KMS-11 (cell line): ENCODE data around the gene PGM2L1.

ENCODE experiments used
- H2AFZ ChIP-seq: fragments of 200-600 bp; sonication (generic); 2 replicates; pipeline ENCODE4 v1.6.1; 2016; ENCODE audit warnings: antibody characterized with exemption, mixed run types, low read depth
- H3K27ac ChIP-seq: fragments of 200-600 bp; sonication (generic); 2 replicates; pipeline ENCODE4 v1.6.1; 2016; ENCODE audit warnings: mild to moderate bottlenecking, mixed run types
- H3K27me3 ChIP-seq: fragments of 200-600 bp; sonication (generic); 2 replicates; pipeline ENCODE4 v1.6.1; 2017; ENCODE audit warnings: mild to moderate bottlenecking, low read depth, mixed run types, moderate library complexity; ENCODE audit not compliant: insufficient read depth
- H3K36me3 ChIP-seq: fragments of 200-600 bp; sonication (generic); 2 replicates; pipeline ENCODE4 v1.6.1; 2017; ENCODE audit warnings: mild to moderate bottlenecking, mixed run types; ENCODE audit not compliant: insufficient read depth
- H3K4me1 ChIP-seq: fragments of 200-600 bp; sonication (generic); 2 replicates; pipeline ENCODE4 v1.6.1; 2016; ENCODE audit warnings: mild to moderate bottlenecking, low read depth, mixed run types; ENCODE audit not compliant: poor library complexity, severe bottlenecking
- H3K4me2 ChIP-seq: fragments of 200-600 bp; sonication (generic); 2 replicates; pipeline ENCODE4 v1.7.0; 2016; ENCODE audit warnings: mild to moderate bottlenecking, mixed run types
- H3K4me3 ChIP-seq: fragments of 200-600 bp; sonication (generic); IDR thresholded peaks from 2 replicates; pipeline ENCODE4 v1.6.1; 2017; ENCODE audit warnings: low read depth, low read length, mixed read lengths; ENCODE audit not compliant: insufficient read depth
- H3K79me2 ChIP-seq: fragments of 200-600 bp; sonication (generic); 2 replicates; pipeline ENCODE4 v1.6.1; 2016; ENCODE audit warnings: low read depth, mixed run types; ENCODE audit not compliant: insufficient read depth
- H3K9ac ChIP-seq: fragments of 200-600 bp; sonication (generic); 2 replicates; pipeline ENCODE4 v1.6.1; 2016; ENCODE audit warnings: mild to moderate bottlenecking, mixed run types
- H4K20me1 ChIP-seq: fragments of 200-600 bp; sonication (generic); 2 replicates; pipeline ENCODE4 v1.6.1; 2016; ENCODE audit warnings: mild to moderate bottlenecking, mixed run types; ENCODE audit not compliant: insufficient read depth
- CTCF ChIP-seq: fragments of 200-600 bp; sonication (generic); conservative IDR thresholded peaks from 2 replicates; pipeline ENCODE4 v1.6.1; 2017; ENCODE audit warnings: low read depth, mild to moderate bottlenecking, antibody characterized with exemption, low read length, moderate library complexity, mixed read lengths

Gene PGM2L1

DNA sequence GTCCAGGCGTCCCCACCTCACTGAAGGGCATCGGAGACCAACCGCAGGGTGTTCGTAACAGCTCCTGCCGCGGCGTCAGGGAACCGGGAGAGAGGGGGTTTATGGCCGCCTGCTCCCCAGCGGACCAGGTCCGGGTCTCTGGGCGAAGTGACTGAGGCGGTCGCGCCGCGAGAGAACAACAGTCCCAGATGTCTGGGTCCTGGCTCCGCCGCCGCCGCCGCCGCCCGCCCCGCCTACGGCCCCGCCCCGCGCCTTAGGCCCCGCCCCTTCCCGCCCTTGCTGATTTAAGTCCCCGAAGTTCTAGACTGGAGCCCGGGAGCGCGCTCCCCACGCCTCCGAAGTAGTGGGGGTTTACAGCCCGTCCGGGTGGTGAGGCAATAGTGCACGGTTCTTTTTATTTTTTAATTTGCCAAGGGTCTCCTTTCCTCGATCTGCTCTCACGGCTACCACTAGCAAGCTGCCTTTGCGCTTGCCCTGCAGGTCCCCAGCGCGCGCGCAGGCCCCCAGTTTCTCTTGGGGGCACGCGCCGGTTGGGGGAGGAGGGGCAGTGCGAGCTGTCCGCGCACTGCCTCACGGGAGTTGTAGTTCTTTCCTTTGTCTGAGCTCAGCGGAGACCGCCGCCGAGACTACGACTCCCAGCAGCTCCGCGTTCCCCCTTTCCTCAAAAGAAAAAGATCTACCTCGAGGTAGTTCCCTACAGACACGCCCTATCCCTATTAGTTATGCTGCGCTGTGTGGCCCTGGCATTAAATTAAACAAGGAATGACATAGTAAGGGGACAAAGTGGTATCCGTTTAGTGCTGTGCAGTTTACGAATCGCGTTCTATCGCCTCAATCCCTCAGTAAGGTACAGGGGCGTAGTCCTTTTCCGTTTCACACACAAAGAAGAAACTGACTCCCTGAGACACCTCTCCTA lies at the start of gene PGM2L1:
Gene PGM2L1, minus strand, starts transcription at position 190 of the 916 bp plus-strand sequence. CDS start 272 bp downstream, outside the sequence.
- H3K27me3 ChIP-seq, result no peaks in the 10 kb centered on the region
- no peaks in the 10 kb centered on the region for H4K20me1 ChIP-seq
- peaks cover 4% of the 10 kb centered on the region for H3K4me1 ChIP-seq
- H3K4me2 ChIP-seq, result peak within 1 kb of the TSS; percentile 88
- no peaks in the 10 kb centered on the region for H3K36me3 ChIP-seq
- peak within 1 kb of the TSS; percentile 89 for H2AFZ ChIP-seq
- H3K9ac ChIP-seq, result peak within 1 kb of the TSS; percentile 79
- peak within 1 kb of the TSS; percentile 63 for H3K27ac ChIP-seq
- H3K79me2 ChIP-seq, result no peaks in the 10 kb centered on the region
- no peak for TF ChIP-seq CTCF
- H3K4me3 ChIP-seq, result no peak within 1 kb of the TSS

DNA sequence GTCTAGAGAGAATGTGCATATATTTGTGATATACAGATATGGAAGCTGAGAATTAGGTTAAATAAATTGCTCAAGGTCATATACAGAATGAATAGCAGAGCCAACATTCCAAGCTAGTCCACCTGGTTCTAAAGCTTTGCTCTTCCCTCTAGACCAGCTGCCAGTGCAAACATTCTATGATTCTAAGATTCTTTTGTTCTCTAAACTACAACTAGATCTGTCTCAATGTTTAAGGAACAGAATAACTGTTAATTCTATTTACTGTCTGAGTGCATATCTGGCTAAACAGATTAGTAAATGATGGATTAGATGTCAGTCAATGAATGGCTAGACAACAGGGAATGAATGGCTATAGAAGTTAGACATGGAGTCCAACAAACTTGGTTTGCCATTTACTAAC lies 49.5 kb upstream of the PGM2L1 start:
- Histone ChIP-seq H2AFZ (no peak overlapping the region), H3K27ac (no peak overlapping the region), H3K36me3 (no peaks in the 10 kb centered on the region), H3K4me3 (no peak overlapping the region), H3K4me1 (no peaks in the 10 kb centered on the region), H4K20me1 (no peaks in the 10 kb centered on the region), H3K79me2 (no peaks in the 10 kb centered on the region), H3K9ac (no peak overlapping the region), H3K27me3 (no peaks in the 10 kb centered on the region), H3K4me2 (no peak overlapping the region)
- no peak for TF ChIP-seq CTCF

DNA sequence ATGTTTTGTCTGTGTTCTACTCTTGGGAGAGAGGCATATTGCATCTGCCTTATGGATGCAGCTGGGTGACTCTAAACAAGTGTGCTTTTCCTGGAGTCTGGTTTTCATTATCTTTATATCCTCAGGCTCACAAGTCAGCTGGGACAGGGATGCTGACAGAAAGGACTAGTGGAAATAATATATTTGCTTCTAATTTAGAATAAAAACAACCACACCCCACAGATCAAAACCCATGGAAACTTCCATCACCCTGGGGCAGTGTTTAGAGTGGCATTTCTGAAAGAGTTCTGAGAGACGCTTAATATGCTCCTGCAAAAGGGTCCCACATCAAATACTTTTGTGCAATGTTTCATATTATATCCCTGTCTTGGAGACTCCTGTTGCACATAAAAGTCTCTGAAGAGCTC lies 48.3 kb upstream of the PGM2L1 start:
- Histone ChIP-seq H2AFZ (no peak overlapping the region), H3K27ac (no peak overlapping the region), H4K20me1 (no peaks in the 10 kb centered on the region), H3K4me3 (no peak overlapping the region), H3K4me2 (no peak overlapping the region), H3K27me3 (no peaks in the 10 kb centered on the region), H3K36me3 (no peaks in the 10 kb centered on the region), H3K79me2 (no peaks in the 10 kb centered on the region), H3K4me1 (no peaks in the 10 kb centered on the region), H3K9ac (no peak overlapping the region)
- no peak for TF ChIP-seq CTCF

GRCh38 chr11:74444173-74444826 lies 46.1 kb upstream of the PGM2L1 start:
- Histone ChIP-seq H3K36me3 (no peaks in the 10 kb centered on the region), H3K27me3 (no peaks in the 10 kb centered on the region), H2AFZ (no peak overlapping the region), H4K20me1 (no peaks in the 10 kb centered on the region), H3K9ac (no peak overlapping the region), H3K79me2 (no peaks in the 10 kb centered on the region), H3K4me3 (no peak overlapping the region), H3K27ac (no peak overlapping the region), H3K4me2 (no peak overlapping the region), H3K4me1 (no peaks in the 10 kb centered on the region)
- TF ChIP-seq CTCF, result no peak
